SU-DHL-6 (cell line): ENCODE data around the gene UGT1A6.

Experiments
- H2AFZ ChIP-seq: fragments of 200-600 bp; sonication (generic); 2 replicates; pipeline ENCODE4 v1.6.1; 2014; ENCODE audit warnings: low read depth, mild to moderate bottlenecking, moderate library complexity, mixed read lengths, antibody characterized with exemption, low read length; ENCODE audit not compliant: severe bottlenecking
- H3F3A ChIP-seq: fragments of 200-600 bp; shearing (Covaris generic); 2 replicates; pipeline ENCODE4 v1.6.0; 2016; ENCODE audit warnings: antibody characterized with exemption, mild to moderate bottlenecking; ENCODE audit not compliant: insufficient read depth
- H3K27ac ChIP-seq: fragments of 200-600 bp; sonication (generic); 2 replicates; pipeline ENCODE4 v1.5.1; 2016; ENCODE audit warnings: low read depth, mild to moderate bottlenecking, low read length, moderate library complexity, mixed read lengths
- H3K27me3 ChIP-seq: fragments of 200-600 bp; sonication (generic), shearing (Covaris generic); 2 replicates; pipeline ENCODE4 v1.6.0; 2014; ENCODE audit warnings: mild to moderate bottlenecking, low read length
- H3K36me3 ChIP-seq: fragments of 200-600 bp; sonication (generic); 2 replicates; pipeline ENCODE4 v1.6.1; 2014; ENCODE audit warnings: mild to moderate bottlenecking, low read length, mixed read lengths
- H3K4me2 ChIP-seq: fragments of 300-600, 200-600 bp; shearing (Covaris generic), sonication (generic); 2 replicates; pipeline ENCODE4 v1.6.0; 2014; ENCODE audit warnings: low read length, low read depth, mild to moderate bottlenecking; ENCODE audit not compliant: poor library complexity, severe bottlenecking
- H3K4me3 ChIP-seq: fragments of 200-600 bp; sonication (generic); 2 replicates; pipeline ENCODE4 v1.5.1; 2014; ENCODE audit warnings: antibody characterized with exemption, low read length, mild to moderate bottlenecking, mixed read lengths; ENCODE audit not compliant: insufficient read depth, poor library complexity, severe bottlenecking
- H3K79me2 ChIP-seq: fragments of 200-600 bp; sonication (generic); 2 replicates; pipeline ENCODE4 v1.6.1; 2014; ENCODE audit warnings: mild to moderate bottlenecking, low read length, moderate library complexity; ENCODE audit not compliant: insufficient read depth
- H3K9ac ChIP-seq: fragments of 200-600 bp; sonication (generic); 2 replicates; pipeline ENCODE4 v1.7.0; 2014; ENCODE audit warnings: mild to moderate bottlenecking, low read length
- H3K9me2 ChIP-seq: fragments of 200-600 bp; sonication (generic); replicated peaks from 2 replicates; pipeline ENCODE4 v1.6.1; 2014; ENCODE audit warnings: low read length; ENCODE audit not compliant: insufficient read depth
- H3K9me3 ChIP-seq: fragments of 200-600 bp; sonication (generic); 2 replicates; pipeline ENCODE4 v1.6.1; 2014; ENCODE audit warnings: low read length, mixed read lengths; ENCODE audit not compliant: insufficient read depth
- H4K20me1 ChIP-seq: fragments of 200-600 bp; sonication (generic); 2 replicates; pipeline ENCODE4 v1.6.1; 2014; ENCODE audit warnings: low read depth, mild to moderate bottlenecking, antibody characterized with exemption, low read length, moderate library complexity, mixed read lengths
- CTCF ChIP-seq: fragments of 200-600 bp; sonication (generic); IDR thresholded peaks from one replicate; pipeline ENCODE4 v1.5.1; 2017; ENCODE audit warnings: antibody characterized with exemption, mild to moderate bottlenecking, low read length, moderate library complexity; ENCODE audit not compliant: insufficient read depth, poor library complexity, severe bottlenecking
- EZH2phosphoT487 ChIP-seq: fragments of 200-600 bp; sonication (generic), shearing (Covaris generic); conservative IDR thresholded peaks from 2 replicates; pipeline ENCODE4 v1.6.1; 2018; ENCODE audit warnings: mild to moderate bottlenecking, antibody characterized with exemption, low read length, moderate library complexity, mixed read lengths

Gene UGT1A6

GRCh38 chr2:233818639-233819621 is 126.2 kb downstream of the UGT1A6 start:
- Histone ChIP-seq H3F3A (no peaks in the 10 kb centered on the region), H3K27me3 (no peaks in the 10 kb centered on the region), H3K4me3 (no peak overlapping the region), H3K9me3 (no peaks in the 10 kb centered on the region), H3K4me2 (no peak overlapping the region), H2AFZ (no peak overlapping the region), H3K27ac (no peak overlapping the region), H3K9ac (no peak overlapping the region), H3K79me2 (no peaks in the 10 kb centered on the region), H4K20me1 (no peaks in the 10 kb centered on the region), H3K36me3 (no peaks in the 10 kb centered on the region), H3K9me2 (no peaks in the 10 kb centered on the region)
- TF ChIP-seq CTCF (no peak), EZH2phosphoT487 (no peak)

GRCh38 chr2:233819884-233820773 is 127.4 kb downstream of the UGT1A6 start:
- Histone ChIP-seq H3K27ac (no peak overlapping the region), H2AFZ (no peak overlapping the region), H3F3A (no peaks in the 10 kb centered on the region), H3K9me2 (no peaks in the 10 kb centered on the region), H4K20me1 (no peaks in the 10 kb centered on the region), H3K4me2 (no peak overlapping the region), H3K9ac (no peak overlapping the region), H3K36me3 (no peaks in the 10 kb centered on the region), H3K27me3 (no peaks in the 10 kb centered on the region), H3K9me3 (no peaks in the 10 kb centered on the region), H3K4me3 (no peak overlapping the region), H3K79me2 (no peaks in the 10 kb centered on the region)
- TF ChIP-seq EZH2phosphoT487 = no peak
- no peak for TF ChIP-seq CTCF

GRCh38 chr2:233820774-233821105 is 128.1 kb downstream of the UGT1A6 start:
- no peak overlapping the region for H2AFZ ChIP-seq

More at GRCh38 chr2:233820774-233821105, 128.1 kb downstream of the UGT1A6 start:
- Histone ChIP-seq H3K79me2 (no peaks in the 10 kb centered on the region), H3K4me3 (no peak overlapping the region), H3F3A (no peaks in the 10 kb centered on the region), H3K27me3 (no peaks in the 10 kb centered on the region), H3K9me3 (no peaks in the 10 kb centered on the region), H3K36me3 (no peaks in the 10 kb centered on the region), H3K9me2 (no peaks in the 10 kb centered on the region), H4K20me1 (no peaks in the 10 kb centered on the region), H3K9ac (no peak overlapping the region), H3K27ac (no peak overlapping the region), H3K4me2 (no peak overlapping the region)
- TF ChIP-seq CTCF (no peak), EZH2phosphoT487 (no peak)
